NCI-H1092 treated with DMSO at 0.1 percent for 48 hours (cell line): ENCODE data around the gene CNTNAP5.
"Not testable (repeated sequence)": the region's sequence is repeated elsewhere in the genome, so short reads cannot be mapped to it uniquely, and the experiment has no call there.

ENCODE experiments used
- DNase-seq: peaks from one replicate; lab custom pipeline; 2025; lab: John Stamatoyannopoulos, UW

Gene CNTNAP5

DNA sequence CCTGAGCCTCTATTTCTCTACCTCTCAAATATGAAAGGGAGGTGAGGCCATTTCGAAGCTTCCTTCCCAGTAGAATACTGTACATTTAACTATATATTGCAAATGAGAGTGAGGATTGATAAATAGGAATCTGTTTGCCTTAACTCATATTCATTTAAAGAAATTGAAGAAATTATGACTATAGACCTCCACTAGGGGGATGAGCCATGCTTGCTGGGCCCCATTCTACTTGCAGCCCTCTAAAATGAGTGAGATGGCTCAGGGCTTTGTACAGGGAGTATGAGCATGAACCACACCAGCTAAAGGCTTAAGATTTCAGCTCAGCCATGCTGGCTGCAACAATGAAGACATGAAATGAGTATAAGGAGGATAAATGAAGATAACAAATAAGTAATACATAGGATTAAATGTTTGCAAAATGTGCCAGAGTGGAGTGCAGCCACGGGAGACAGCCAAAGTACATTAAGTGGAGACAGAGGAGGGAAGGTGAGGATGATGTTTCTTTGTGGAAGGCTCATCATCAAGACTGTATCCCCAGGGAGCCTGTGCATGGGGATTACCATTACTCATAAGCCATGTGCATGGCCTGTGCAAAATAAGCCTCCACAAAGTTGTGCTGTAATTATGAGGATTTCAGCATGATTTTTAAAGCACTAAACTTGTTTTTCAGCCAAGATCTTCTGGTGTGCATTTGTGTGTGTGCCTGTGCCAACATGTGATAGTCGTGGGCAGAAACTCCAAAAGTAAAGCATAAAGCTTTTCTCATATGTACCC is 300.8 kb downstream of the CNTNAP5 start:
- no peak for DNase-seq

- DNase-seq: no peak
Measured at GRCh38 chr2:124327303-124327702, 302.2 kb downstream of the CNTNAP5 start.

GRCh38 chr2:124328397-124328796 is 303.3 kb downstream of the CNTNAP5 start:
- DNase-seq: no peak

GRCh38 chr2:124333784-124334183 is 308.7 kb downstream of the CNTNAP5 start:
- no peak for DNase-seq

DNA sequence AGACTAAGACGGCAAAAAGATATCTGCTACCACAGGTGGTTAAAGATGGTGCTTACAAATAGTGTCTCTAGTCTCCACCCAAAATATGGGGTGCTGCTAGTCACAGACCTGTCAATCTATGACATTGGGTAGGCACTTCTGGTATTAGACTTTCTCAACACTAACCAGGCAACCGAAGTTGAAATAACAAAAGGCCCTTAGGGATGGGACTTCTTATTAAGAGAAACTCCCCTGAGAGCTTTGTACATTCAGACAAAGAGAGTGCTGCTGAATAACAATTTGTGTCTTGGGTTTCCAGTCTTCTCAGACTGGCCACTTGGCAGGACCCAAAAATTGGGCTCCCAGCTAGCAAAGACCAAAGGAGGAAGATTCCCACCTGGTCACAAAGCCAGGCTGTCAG is 310.0 kb downstream of the CNTNAP5 start:
- no peak for DNase-seq

- no peak for DNase-seq
Measured at GRCh38 chr2:124339709-124340108, 314.6 kb downstream of the CNTNAP5 start.

- DNase-seq: no peak
Measured at GRCh38 chr2:124343827-124344498, 318.9 kb downstream of the CNTNAP5 start.

DNA sequence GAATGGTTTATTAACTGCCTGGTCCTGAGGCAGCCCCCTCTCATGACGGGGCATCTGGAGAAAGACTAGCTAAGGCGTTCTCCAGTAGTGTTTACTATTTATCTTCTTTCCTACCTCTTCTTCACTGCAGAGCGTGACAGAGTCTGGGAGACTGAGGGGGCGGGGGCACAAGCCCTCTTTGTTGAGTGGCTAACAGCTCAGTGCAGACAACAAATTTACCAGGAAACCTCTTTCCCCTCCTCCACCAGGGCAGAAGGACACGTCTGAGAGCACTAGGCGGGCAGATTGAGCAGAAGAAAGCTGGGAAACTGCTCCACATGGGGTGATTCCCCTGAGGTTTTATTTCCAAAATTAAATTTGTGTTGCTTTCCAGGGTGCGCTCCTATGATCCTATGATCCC is 322.1 kb downstream of the CNTNAP5 start:
- no peak for DNase-seq

DNA sequence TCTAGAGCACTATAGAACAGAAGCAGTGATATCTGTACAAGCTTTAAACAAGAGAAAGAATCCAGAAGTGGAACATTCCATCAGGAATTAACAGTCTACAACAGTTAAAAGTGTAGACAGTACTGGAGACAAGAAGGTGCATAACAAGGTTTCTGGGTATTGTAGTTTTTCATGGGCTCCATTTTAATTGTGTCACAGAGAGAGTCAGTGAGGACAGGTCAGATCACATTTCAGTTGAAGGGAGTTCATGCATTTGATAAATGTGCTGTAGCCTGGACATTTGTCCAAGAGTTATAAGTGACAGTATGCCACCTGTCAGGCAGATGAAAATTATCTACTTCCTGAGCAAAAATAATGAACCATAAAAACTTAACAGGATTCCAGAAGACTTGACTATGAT is 328.6 kb downstream of the CNTNAP5 start:
- no peak for DNase-seq

DNA sequence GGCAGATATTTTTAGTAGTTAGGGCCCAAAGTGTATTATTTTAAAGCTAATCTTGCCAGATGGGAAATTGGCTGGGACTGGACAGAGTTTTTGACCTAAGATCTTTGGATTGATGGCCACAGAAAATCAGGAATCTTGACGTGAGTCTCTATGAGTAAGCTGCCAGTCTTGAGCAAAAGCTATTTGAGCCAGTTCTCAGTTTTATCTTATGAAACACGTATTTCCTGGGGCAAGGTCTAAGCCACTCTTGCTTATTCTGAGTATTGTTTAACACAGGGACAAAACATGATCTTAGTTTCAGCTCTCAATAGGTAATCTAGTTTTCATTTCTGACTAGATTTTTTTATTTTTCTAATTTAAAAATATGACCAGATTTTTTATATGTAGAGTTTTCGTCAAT is 329.4 kb downstream of the CNTNAP5 start:
- DNase-seq: no peak

DNA sequence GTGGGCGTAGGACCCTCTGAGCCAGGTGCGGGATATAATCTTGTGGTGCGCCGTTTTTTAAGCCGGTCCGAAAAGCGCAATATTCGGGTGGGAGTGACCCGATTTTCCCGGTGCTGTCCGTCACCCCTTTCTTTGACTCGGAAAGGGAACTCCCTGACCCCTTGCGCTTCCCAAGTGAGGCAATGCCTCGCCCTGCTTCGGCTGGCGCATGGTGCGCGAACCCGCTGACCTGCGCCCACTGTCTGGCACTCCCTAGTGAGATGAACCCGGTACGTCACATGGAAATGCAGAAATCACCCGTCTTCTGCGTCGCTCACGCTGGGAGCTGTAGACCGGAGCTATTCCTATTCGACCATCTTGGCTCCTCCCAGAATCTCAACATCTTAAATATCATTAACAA is 336.9 kb downstream of the CNTNAP5 start:
- DNase-seq: not testable (repeated sequence)

DNA sequence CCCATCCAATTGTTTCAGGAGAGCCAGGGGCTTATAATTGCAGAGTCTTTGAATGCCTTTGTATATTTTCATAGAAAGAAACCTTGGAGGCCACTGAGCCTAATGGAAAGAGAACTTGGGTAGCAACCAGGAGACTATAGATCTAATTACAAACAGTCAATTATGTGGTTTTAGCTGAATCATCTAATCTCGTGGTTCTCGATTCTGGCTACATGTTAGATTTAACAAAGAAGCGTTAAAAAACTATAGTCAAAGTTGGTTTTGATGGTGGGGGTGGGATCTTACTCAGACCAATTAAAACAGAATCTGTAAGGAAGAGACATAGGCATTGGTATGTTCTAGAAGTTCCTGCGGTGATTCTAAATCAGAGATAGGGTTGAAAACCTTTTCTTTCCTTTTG is 344.1 kb downstream of the CNTNAP5 start:
- no peak for DNase-seq

GRCh38 chr2:124380221-124380749 is 355.2 kb downstream of the CNTNAP5 start:
- DNase-seq: no peak

GRCh38 chr2:124382067-124382618 is 357.1 kb downstream of the CNTNAP5 start:
- DNase-seq: no peak

DNA sequence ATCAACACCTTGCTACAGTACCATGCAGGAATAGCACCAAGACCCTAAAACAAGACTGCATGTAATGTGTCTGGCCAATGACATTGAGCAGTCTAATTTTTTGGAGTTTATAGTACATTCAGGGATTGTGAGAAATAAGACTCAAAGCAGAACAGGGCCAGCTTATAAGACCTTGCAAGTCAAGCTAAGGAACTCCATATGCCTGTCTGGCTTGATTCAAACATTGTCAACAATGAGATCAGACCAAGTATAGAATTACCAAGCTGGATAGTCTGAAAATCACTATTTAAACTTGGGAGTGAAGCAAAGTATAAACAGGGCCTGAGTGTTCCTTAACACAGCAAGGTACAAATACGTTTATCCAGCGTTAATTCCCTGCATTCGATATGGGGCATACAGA is 370.9 kb downstream of the CNTNAP5 start:
- DNase-seq: no peak

DNA sequence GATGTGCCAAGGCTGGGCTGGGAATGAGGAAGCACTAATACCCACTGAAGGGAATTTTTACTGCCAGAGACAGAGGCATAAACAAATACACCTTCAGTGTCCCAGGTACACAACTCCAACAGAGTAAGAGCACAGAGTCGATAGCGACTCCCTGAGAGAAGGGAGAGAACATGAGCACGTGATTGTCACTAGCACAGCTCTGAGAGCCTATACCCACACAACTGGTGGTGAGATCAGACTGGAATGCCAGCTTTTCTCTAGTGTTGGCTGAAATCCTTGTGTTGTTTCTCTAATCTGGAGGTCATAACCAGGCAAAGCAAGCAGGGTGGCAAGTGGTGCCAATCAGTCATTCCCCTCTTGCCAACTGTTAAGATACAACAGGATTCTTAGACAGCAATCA is 377.2 kb downstream of the CNTNAP5 start:
- DNase-seq: no peak

- not testable (repeated sequence) for DNase-seq
Measured at GRCh38 chr2:124407836-124408534, 382.9 kb downstream of the CNTNAP5 start.

GRCh38 chr2:124424074-124424473 is 399.0 kb downstream of the CNTNAP5 start:
- no peak for DNase-seq

- no peak for DNase-seq
Measured at GRCh38 chr2:124426122-124426521, 401.0 kb downstream of the CNTNAP5 start.

DNA sequence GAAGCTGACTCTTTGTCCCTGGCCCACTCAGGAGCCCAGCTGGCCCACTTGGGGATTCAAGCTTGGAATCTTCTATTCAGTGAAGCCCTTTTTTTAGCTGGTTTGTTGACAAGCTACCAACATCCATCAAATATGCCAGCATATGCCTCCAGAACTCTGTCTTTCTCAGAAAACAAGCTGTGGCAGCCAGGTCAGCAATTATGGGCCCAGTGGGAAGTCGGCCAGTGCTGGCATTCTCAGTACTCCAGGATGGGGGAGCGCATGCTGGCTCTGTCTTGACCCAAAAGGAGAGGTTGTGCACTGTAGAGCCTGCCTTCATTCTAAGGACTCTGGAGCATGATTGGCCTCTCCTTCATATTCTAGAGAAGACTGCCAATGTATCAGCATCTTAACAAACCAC is 401.5 kb downstream of the CNTNAP5 start:
- no peak for DNase-seq

DNA sequence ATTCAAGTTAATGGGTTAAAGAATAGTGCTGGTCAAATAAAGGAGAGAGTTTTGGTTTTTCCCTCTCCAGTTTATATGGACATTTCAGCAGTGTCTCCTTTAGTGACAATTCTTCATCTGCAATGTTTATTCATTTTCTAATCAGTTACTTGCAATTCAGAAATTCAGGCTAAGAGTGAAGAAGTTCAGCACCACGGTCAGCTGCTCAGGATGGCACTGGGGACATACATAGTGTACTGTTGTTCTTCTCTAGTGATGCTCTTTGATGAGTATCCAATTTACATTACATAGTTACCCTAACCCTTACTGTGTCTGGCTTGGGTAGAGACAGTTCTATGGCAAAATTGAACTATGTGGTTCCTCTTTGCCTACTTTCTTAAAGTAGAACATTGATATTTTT is 412.7 kb downstream of the CNTNAP5 start:
- DNase-seq: no peak

- DNase-seq: no peak
Measured at GRCh38 chr2:124450481-124450880, 425.4 kb downstream of the CNTNAP5 start.

GRCh38 chr2:124476291-124476690 is 451.2 kb downstream of the CNTNAP5 start:
- no peak for DNase-seq
